GM23338 (cell line): ENCODE data around the gene SARS1. TPM values are rescaled to one million over a fixed set of nuclear protein-coding genes. Genes with fewer than 3 reads are reported as not detected.

ENCODE experiments used
- ATAC-seq: fragments of 200-7000 bp; cut with Tn5 transposase; 3 replicates; pipeline ENCODE4 v1.9.1; 2020
- DNase-seq: peaks from one replicate; pipeline ENCODE4 v3.0.0-alpha.2; 2015; ENCODE audit warnings: low spot score
- H2AFZ ChIP-seq: fragments of 200-600 bp; sonication (generic); 2 replicates; pipeline ENCODE4 v1.8.0; 2016; ENCODE audit warnings: antibody characterized with exemption, mild to moderate bottlenecking, moderate library complexity
- H3F3A ChIP-seq: fragments of 200-600 bp; sonication (generic); replicated peaks from 2 replicates; pipeline ENCODE4 v1.8.0; 2017; ENCODE audit warnings: antibody characterized with exemption, mixed run types, low read depth
- H3K27ac ChIP-seq: fragments of 200-600 bp; sonication (generic); 2 replicates; pipeline ENCODE4 v1.6.1; 2016; ENCODE audit warnings: low read depth
- H3K27me3 ChIP-seq: fragments of 200-600 bp; sonication (generic); 2 replicates; pipeline ENCODE4 v1.8.0; 2016; ENCODE audit warnings: mild to moderate bottlenecking, mixed run types, moderate library complexity; ENCODE audit not compliant: insufficient read depth
- H3K36me3 ChIP-seq: fragments of 200-600 bp; sonication (generic); 2 replicates; pipeline ENCODE4 v1.8.0; 2016; ENCODE audit warnings: mild to moderate bottlenecking; ENCODE audit not compliant: insufficient read depth
- H3K4me1 ChIP-seq: fragments of 200-600 bp; sonication (generic); 2 replicates; pipeline ENCODE4 v1.8.0; 2016; ENCODE audit warnings: mild to moderate bottlenecking, moderate library complexity; ENCODE audit not compliant: insufficient read depth
- H3K4me2 ChIP-seq: fragments of 200-600 bp; sonication (generic); 2 replicates; pipeline ENCODE4 v1.7.1; 2017; ENCODE audit warnings: mixed run types
- H3K4me3 ChIP-seq: fragments of 200-600 bp; sonication (generic); 2 replicates; pipeline ENCODE4 v1.6.1; 2016; ENCODE audit warnings: mixed run types
- H3K79me2 ChIP-seq: fragments of 200-600 bp; sonication (generic); replicated peaks from 2 replicates; pipeline ENCODE4 v1.8.0; 2017; ENCODE audit warnings: mild to moderate bottlenecking; ENCODE audit not compliant: insufficient read depth
- H3K9me2 ChIP-seq: fragments of 200-600 bp; sonication (generic); 2 replicates; pipeline ENCODE4 v1.8.0; 2017; ENCODE audit not compliant: insufficient read depth
- H4K20me1 ChIP-seq: fragments of 200-600 bp; sonication (generic); replicated peaks from 2 replicates; pipeline ENCODE4 v1.8.0; 2017; ENCODE audit warnings: mild to moderate bottlenecking; ENCODE audit not compliant: insufficient read depth
- H3K27ac Mint-ChIP-seq: 2 replicates; pipeline ENCODE4 v1.8.0; 2020; ENCODE audit warnings: inconsistent platforms, mild to moderate bottlenecking, moderate library complexity, mixed read lengths
- H3K27me3 Mint-ChIP-seq: 3 replicates; pipeline ENCODE4 v1.8.0; 2022; ENCODE audit warnings: low read depth, mild to moderate bottlenecking, moderate library complexity, mixed read lengths, inconsistent platforms; ENCODE audit not compliant: insufficient read depth, poor library complexity
- H3K36me3 Mint-ChIP-seq: 3 replicates; pipeline ENCODE4 v1.8.0; 2021; ENCODE audit warnings: low read depth, mild to moderate bottlenecking, inconsistent platforms, moderate library complexity, mixed read lengths
- H3K4me1 Mint-ChIP-seq: 3 replicates; pipeline ENCODE4 v1.8.0; 2020; ENCODE audit warnings: mild to moderate bottlenecking, inconsistent platforms, mixed read lengths
- H3K4me3 Mint-ChIP-seq: 3 replicates; pipeline ENCODE4 v1.8.0; 2021; ENCODE audit warnings: moderate library complexity, mild to moderate bottlenecking, inconsistent platforms, mixed read lengths
- H3K9me3 Mint-ChIP-seq: 3 replicates; pipeline ENCODE4 v1.8.0; 2020; ENCODE audit warnings: moderate library complexity, mild to moderate bottlenecking, inconsistent platforms, mixed read lengths
- CREB1 ChIP-seq: fragments of 250-450 bp; sonication (Bioruptor Pico); IDR thresholded peaks from 2 replicates; pipeline ENCODE4 v1.5.0; 2020; ENCODE audit warnings: low read depth, mild to moderate bottlenecking, moderate library complexity
- EZH2 ChIP-seq: fragments of 200-600 bp; sonication (generic); IDR thresholded peaks from one replicate; pipeline ENCODE4 v1.8.0; 2017; ENCODE audit warnings: antibody characterized with exemption, mild to moderate bottlenecking, low read depth; ENCODE audit not compliant: unreplicated experiment
- EZH2phosphoT487 ChIP-seq: fragments of 200-600 bp; sonication (generic); IDR thresholded peaks from one replicate; pipeline ENCODE4 v1.8.1; 2018; ENCODE audit warnings: antibody characterized with exemption; ENCODE audit not compliant: unreplicated experiment
- JUNB ChIP-seq: IDR thresholded peaks from one replicate; pipeline ENCODE4 v1.6.1; 2016; ENCODE audit warnings: antibody characterized with exemption; ENCODE audit not compliant: unreplicated experiment
- NANOG ChIP-seq: IDR thresholded peaks from 2 replicates; pipeline ENCODE4 v1.6.1; 2016; ENCODE audit warnings: antibody characterized with exemption, borderline replicate concordance
- POLR2AphosphoS5 ChIP-seq: IDR thresholded peaks from 2 replicates; pipeline ENCODE4 v1.6.1; 2016; ENCODE audit warnings: antibody characterized with exemption, low read depth
- STAT1 ChIP-seq: IDR thresholded peaks from one replicate; pipeline ENCODE4 v1.6.1; 2016; ENCODE audit warnings: antibody characterized with exemption; ENCODE audit not compliant: unreplicated experiment
- ZNF114 ChIP-seq: fragments of 250-450 bp; sonication (Bioruptor Pico); IDR thresholded peaks from 2 replicates; pipeline ENCODE4 v1.5.0; 2020; ENCODE audit warnings: mild to moderate bottlenecking, moderate library complexity
- ZNF331 ChIP-seq: fragments of 250-450 bp; sonication (Bioruptor Pico); IDR thresholded peaks from 2 replicates; pipeline ENCODE4 v1.5.0; 2020; ENCODE audit warnings: low read depth, mild to moderate bottlenecking, moderate library complexity
- polyA plus RNA-seq: library from polyadenylated mRNA; unstranded; fragments of >200 nt; fragmentation: Nextera tagmentation; extraction: Ambion mirVana; gene quantifications from 2 replicates; pipeline ENCODE4 v1.2.1, GENCODE V29; 2016
- total RNA-seq: library from RNA; depleted of rRNA; stranded (reverse); fragments of >200 nt; shearing (Covaris generic); gene quantifications from 2 replicates; pipeline ENCODE4 v1.2.3, GENCODE V29; 2014
- TF ChIP-seq, protein P1 (sequence below), 2 experiments: fragments of 200-600 bp in 1 of 2; sonication (generic) in 1 of 2; conservative IDR thresholded peaks; 2 replicates each; pipeline versions ENCODE4 v1.5.1 to v1.6.1; 2016 to 2017; ENCODE audit warnings: antibody characterized with exemption in 2 of 2, low read depth in 2 of 2, mild to moderate bottlenecking in 2 of 2, moderate library complexity in 1 of 2
- TF ChIP-seq, protein P2 (sequence below): IDR thresholded peaks from 2 replicates; pipeline ENCODE4 v1.6.1; 2016; ENCODE audit warnings: antibody characterized with exemption
- TF ChIP-seq, protein P3 (sequence below): IDR thresholded peaks from one replicate; pipeline ENCODE4 v1.6.1; 2018; ENCODE audit warnings: antibody characterized with exemption; ENCODE audit not compliant: unreplicated experiment
- TF ChIP-seq, protein P4 (sequence below): fragments of 250-450 bp; sonication (Bioruptor Pico); IDR thresholded peaks from 2 replicates; pipeline ENCODE4 v1.5.0; 2020; ENCODE audit warnings: mild to moderate bottlenecking, moderate library complexity

Gene SARS1
- total and polyA plus RNA-seq, 2 experiments from 2014 or later: 141 to 166 TPM

DNA sequence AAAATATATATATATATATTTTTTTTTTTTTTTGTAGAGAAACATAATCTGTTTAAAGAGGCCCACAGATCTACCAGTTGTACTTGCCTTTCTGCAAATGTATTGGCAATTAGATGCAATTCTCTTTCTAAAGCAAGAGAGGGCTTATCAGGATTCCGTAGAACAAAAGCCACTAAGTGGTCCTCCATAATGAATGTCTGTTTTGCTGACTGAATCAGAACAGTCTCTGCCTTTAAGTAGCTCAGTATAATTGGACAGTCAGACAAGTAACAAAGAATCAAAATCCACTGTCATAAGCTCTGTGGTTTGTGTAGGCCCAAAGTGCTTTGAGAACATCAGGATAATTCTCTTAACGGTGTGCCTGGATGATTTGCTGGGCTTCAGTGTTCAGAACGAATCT, 17.3 kb downstream of the SARS1 start:
- Histone ChIP-seq H2AFZ (no peak overlapping the region), H3K9me2 (no peaks in the 10 kb centered on the region), H3K4me3 (no peak overlapping the region), H3K79me2 (peaks cover 6% of the 10 kb centered on the region; the same call in 1 of the 2 replicates), H4K20me1 (no peaks in the 10 kb centered on the region; the same call in 1 of the 2 replicates), H3K27me3 (no peaks in the 10 kb centered on the region), H3K4me1 (peaks cover 38% of the 10 kb centered on the region), H3K36me3 (peaks cover 39% of the 10 kb centered on the region), H3K4me2 (no peak overlapping the region), H3K27ac (peak overlapping the region; percentile 64), H3F3A (peaks cover 23% of the 10 kb centered on the region)
- Mint-ChIP-seq H3K4me1 (peaks cover 44% of the 10 kb centered on the region), H3K9me3 (no peaks in the 10 kb centered on the region), H3K4me3 (peak overlapping the region; percentile 43; the same call in 1 of the 3 replicates), H3K36me3 (peaks cover 82% of the 10 kb centered on the region), H3K27me3 (peaks cover 7% of the 10 kb centered on the region), H3K27ac (peak overlapping the region; percentile 85)
- no peak for ATAC-seq
- DNase-seq: no peak
- TF ChIP-seq JUNB (no peak), CREB1 (CRISPR knock-in tag) (no peak), EZH2 (no peak), ZNF114 (CRISPR knock-in tag) (no peak), STAT1 (no peak), POLR2AphosphoS5 (no peak), ZNF331 (CRISPR knock-in tag) (no peak), NANOG (no peak), EZH2phosphoT487 (no peak)
- TF ChIP-seq, protein P1, sequence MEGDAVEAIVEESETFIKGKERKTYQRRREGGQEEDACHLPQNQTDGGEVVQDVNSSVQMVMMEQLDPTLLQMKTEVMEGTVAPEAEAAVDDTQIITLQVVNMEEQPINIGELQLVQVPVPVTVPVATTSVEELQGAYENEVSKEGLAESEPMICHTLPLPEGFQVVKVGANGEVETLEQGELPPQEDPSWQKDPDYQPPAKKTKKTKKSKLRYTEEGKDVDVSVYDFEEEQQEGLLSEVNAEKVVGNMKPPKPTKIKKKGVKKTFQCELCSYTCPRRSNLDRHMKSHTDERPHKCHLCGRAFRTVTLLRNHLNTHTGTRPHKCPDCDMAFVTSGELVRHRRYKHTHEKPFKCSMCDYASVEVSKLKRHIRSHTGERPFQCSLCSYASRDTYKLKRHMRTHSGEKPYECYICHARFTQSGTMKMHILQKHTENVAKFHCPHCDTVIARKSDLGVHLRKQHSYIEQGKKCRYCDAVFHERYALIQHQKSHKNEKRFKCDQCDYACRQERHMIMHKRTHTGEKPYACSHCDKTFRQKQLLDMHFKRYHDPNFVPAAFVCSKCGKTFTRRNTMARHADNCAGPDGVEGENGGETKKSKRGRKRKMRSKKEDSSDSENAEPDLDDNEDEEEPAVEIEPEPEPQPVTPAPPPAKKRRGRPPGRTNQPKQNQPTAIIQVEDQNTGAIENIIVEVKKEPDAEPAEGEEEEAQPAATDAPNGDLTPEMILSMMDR (conservative IDR thresholded peaks at IDR 0.05; ENCODE audit: low read depth in 2 of 2): no peak
- TF ChIP-seq, protein P2, sequence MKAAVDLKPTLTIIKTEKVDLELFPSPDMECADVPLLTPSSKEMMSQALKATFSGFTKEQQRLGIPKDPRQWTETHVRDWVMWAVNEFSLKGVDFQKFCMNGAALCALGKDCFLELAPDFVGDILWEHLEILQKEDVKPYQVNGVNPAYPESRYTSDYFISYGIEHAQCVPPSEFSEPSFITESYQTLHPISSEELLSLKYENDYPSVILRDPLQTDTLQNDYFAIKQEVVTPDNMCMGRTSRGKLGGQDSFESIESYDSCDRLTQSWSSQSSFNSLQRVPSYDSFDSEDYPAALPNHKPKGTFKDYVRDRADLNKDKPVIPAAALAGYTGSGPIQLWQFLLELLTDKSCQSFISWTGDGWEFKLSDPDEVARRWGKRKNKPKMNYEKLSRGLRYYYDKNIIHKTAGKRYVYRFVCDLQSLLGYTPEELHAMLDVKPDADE: no peak
- TF ChIP-seq, protein P3, sequence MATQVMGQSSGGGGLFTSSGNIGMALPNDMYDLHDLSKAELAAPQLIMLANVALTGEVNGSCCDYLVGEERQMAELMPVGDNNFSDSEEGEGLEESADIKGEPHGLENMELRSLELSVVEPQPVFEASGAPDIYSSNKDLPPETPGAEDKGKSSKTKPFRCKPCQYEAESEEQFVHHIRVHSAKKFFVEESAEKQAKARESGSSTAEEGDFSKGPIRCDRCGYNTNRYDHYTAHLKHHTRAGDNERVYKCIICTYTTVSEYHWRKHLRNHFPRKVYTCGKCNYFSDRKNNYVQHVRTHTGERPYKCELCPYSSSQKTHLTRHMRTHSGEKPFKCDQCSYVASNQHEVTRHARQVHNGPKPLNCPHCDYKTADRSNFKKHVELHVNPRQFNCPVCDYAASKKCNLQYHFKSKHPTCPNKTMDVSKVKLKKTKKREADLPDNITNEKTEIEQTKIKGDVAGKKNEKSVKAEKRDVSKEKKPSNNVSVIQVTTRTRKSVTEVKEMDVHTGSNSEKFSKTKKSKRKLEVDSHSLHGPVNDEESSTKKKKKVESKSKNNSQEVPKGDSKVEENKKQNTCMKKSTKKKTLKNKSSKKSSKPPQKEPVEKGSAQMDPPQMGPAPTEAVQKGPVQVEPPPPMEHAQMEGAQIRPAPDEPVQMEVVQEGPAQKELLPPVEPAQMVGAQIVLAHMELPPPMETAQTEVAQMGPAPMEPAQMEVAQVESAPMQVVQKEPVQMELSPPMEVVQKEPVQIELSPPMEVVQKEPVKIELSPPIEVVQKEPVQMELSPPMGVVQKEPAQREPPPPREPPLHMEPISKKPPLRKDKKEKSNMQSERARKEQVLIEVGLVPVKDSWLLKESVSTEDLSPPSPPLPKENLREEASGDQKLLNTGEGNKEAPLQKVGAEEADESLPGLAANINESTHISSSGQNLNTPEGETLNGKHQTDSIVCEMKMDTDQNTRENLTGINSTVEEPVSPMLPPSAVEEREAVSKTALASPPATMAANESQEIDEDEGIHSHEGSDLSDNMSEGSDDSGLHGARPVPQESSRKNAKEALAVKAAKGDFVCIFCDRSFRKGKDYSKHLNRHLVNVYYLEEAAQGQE: no peak
- TF ChIP-seq, protein P4, sequence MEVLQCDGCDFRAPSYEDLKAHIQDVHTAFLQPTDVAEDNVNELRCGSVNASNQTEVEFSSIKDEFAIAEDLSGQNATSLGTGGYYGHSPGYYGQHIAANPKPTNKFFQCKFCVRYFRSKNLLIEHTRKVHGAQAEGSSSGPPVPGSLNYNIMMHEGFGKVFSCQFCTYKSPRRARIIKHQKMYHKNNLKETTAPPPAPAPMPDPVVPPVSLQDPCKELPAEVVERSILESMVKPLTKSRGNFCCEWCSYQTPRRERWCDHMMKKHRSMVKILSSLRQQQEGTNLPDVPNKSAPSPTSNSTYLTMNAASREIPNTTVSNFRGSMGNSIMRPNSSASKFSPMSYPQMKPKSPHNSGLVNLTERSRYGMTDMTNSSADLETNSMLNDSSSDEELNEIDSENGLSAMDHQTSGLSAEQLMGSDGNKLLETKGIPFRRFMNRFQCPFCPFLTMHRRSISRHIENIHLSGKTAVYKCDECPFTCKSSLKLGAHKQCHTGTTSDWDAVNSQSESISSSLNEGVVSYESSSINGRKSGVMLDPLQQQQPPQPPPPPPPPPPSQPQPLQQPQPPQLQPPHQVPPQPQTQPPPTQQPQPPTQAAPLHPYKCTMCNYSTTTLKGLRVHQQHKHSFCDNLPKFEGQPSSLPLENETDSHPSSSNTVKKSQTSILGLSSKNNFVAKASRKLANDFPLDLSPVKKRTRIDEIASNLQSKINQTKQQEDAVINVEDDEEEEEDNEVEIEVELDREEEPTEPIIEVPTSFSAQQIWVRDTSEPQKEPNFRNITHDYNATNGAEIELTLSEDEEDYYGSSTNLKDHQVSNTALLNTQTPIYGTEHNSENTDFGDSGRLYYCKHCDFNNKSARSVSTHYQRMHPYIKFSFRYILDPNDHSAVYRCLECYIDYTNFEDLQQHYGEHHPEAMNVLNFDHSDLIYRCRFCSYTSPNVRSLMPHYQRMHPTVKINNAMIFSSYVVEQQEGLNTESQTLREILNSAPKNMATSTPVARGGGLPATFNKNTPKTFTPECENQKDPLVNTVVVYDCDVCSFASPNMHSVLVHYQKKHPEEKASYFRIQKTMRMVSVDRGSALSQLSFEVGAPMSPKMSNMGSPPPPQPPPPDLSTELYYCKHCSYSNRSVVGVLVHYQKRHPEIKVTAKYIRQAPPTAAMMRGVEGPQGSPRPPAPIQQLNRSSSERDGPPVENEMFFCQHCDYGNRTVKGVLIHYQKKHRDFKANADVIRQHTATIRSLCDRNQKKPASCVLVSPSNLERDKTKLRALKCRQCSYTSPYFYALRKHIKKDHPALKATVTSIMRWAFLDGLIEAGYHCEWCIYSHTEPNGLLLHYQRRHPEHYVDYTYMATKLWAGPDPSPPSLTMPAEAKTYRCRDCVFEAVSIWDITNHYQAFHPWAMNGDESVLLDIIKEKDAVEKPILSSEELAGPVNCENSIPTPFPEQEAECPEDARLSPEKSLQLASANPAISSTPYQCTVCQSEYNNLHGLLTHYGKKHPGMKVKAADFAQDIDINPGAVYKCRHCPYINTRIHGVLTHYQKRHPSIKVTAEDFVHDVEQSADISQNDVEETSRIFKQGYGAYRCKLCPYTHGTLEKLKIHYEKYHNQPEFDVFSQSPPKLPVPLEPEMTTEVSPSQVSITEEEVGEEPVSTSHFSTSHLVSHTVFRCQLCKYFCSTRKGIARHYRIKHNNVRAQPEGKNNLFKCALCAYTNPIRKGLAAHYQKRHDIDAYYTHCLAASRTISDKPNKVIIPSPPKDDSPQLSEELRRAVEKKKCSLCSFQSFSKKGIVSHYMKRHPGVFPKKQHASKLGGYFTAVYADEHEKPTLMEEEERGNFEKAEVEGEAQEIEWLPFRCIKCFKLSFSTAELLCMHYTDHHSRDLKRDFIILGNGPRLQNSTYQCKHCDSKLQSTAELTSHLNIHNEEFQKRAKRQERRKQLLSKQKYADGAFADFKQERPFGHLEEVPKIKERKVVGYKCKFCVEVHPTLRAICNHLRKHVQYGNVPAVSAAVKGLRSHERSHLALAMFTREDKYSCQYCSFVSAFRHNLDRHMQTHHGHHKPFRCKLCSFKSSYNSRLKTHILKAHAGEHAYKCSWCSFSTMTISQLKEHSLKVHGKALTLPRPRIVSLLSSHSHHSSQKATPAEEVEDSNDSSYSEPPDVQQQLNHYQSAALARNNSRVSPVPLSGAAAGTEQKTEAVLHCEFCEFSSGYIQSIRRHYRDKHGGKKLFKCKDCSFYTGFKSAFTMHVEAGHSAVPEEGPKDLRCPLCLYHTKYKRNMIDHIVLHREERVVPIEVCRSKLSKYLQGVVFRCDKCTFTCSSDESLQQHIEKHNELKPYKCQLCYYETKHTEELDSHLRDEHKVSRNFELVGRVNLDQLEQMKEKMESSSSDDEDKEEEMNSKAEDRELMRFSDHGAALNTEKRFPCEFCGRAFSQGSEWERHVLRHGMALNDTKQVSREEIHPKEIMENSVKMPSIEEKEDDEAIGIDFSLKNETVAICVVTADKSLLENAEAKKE (CRISPR knock-in tag): no peak
